IMR-90 (cell line): Measurements from ENCODE around the gene SNAP29. TPM values are rescaled to one million over a fixed set of nuclear protein-coding genes. Genes with fewer than 3 reads are reported as not detected.

Experiments
- ATAC-seq: fragments of 200-7000 bp; cut with Tn5 transposase; 2 replicates; pipeline ENCODE4 v1.9.1; 2020; ENCODE audit warnings: low read depth, mild to moderate bottlenecking, moderate library complexity
- BruUV-seq: library from RNA; stranded (reverse); fragments of 400-500 nt; replicated peaks from 2 replicates; lab custom pipeline; 2021; lab: Mats Ljungman, UMichigan
- CTCF ChIA-PET: fragments of 300-600 bp; formaldehyde crosslinking; extraction: SDS; loops from one replicate; lab custom pipeline; 2021; ENCODE audit warnings: antibody characterized with exemption; lab: Yijun Ruan, JAX
- POLR2A ChIA-PET: fragments of 300-600 bp; sonication (Branson Sonifier 250); formaldehyde crosslinking; loops from one replicate; lab custom pipeline; 2022; ENCODE audit warnings: antibody characterized with exemption; ENCODE audit not compliant: unreplicated experiment; lab: Charles Lee
- DNase-seq: peaks from one replicate; pipeline ENCODE4 v3.0.0; 2013
- H2AFZ ChIP-seq: replicated peaks from 2 replicates; pipeline ENCODE3; 2013; ENCODE audit warnings: low read length, mild to moderate bottlenecking; ENCODE audit not compliant: poor library complexity
- H2AK5ac ChIP-seq: 2 replicates; pipeline ENCODE4 v1.6.1; 2013; ENCODE audit warnings: low read depth, low read length, inconsistent platforms
- H2AK9ac ChIP-seq: replicated peaks from 2 replicates; pipeline ENCODE3; 2013; ENCODE audit warnings: mild to moderate bottlenecking, low read depth, low read length, moderate library complexity; ENCODE audit not compliant: poor library complexity
- H2BK120ac ChIP-seq: 2 replicates; pipeline ENCODE4 v1.6.1; 2013; ENCODE audit warnings: low read depth, low read length, inconsistent platforms
- H2BK15ac ChIP-seq: 3 replicates; pipeline ENCODE4 v1.6.1; 2013; ENCODE audit warnings: low read depth, low read length, inconsistent platforms
- H2BK20ac ChIP-seq: 2 replicates; pipeline ENCODE4 v1.6.1; 2013; ENCODE audit warnings: low read depth, mild to moderate bottlenecking, inconsistent platforms, low read length, moderate library complexity
- H2BK5ac ChIP-seq: 2 replicates; pipeline ENCODE4 v1.6.1; 2013; ENCODE audit warnings: mild to moderate bottlenecking, low read depth, low read length, inconsistent platforms; ENCODE audit not compliant: poor library complexity, severe bottlenecking
- H3K14ac ChIP-seq: replicated peaks from 2 replicates; pipeline ENCODE4 v1.6.1; 2013; ENCODE audit warnings: low read depth, low read length, inconsistent platforms
- H3K18ac ChIP-seq: 2 replicates; pipeline ENCODE4 v1.6.1; 2013; ENCODE audit warnings: low read depth, low read length, control low read depth
- H3K23ac ChIP-seq: 2 replicates; pipeline ENCODE4 v1.6.1; 2013; ENCODE audit warnings: low read depth, low read length, inconsistent platforms
- H3K27ac ChIP-seq: 2 replicates; pipeline ENCODE4 v1.5.1; 2013; ENCODE audit warnings: mild to moderate bottlenecking, control low read depth, low read length; ENCODE audit not compliant: insufficient read depth
- H3K27me3 ChIP-seq: 2 replicates; pipeline ENCODE4 v1.6.1; 2013; ENCODE audit warnings: low read length; ENCODE audit not compliant: control insufficient read depth, insufficient read depth
- H3K36me3 ChIP-seq: 2 replicates; pipeline ENCODE4 v1.6.1; 2013; ENCODE audit warnings: low read length, mixed read lengths; ENCODE audit not compliant: control insufficient read depth, insufficient read depth
- H3K4ac ChIP-seq: 2 replicates; pipeline ENCODE4 v1.6.1; 2013; ENCODE audit warnings: low read depth, low read length, inconsistent platforms
- H3K4me1 ChIP-seq: 2 replicates; pipeline ENCODE4 v1.6.1; 2013; ENCODE audit warnings: low read length, mixed read lengths; ENCODE audit not compliant: control insufficient read depth, insufficient read depth
- H3K4me2 ChIP-seq: 2 replicates; pipeline ENCODE4 v1.6.1; 2013; ENCODE audit warnings: low read depth, mild to moderate bottlenecking, control low read depth, low read length, moderate library complexity
- H3K4me3 ChIP-seq: 2 replicates; pipeline ENCODE4 v1.5.1; 2013; ENCODE audit warnings: low read depth, mild to moderate bottlenecking, control low read depth, low read length, moderate library complexity; ENCODE audit not compliant: insufficient read depth
- H3K56ac ChIP-seq: 2 replicates; pipeline ENCODE4 v1.6.1; 2013; ENCODE audit warnings: low read length, inconsistent platforms; ENCODE audit not compliant: insufficient read depth; ENCODE audit errors: extremely low read depth
- H3K79me1 ChIP-seq, 2 experiments: 2 replicates each; pipeline ENCODE4 v1.6.1; 2013; ENCODE audit warnings: low read length in 2 of 2, inconsistent platforms in 1 of 2, low read depth in 1 of 2
- H3K9ac ChIP-seq: 2 replicates; pipeline ENCODE4 v1.6.1; 2013; ENCODE audit warnings: low read depth, low read length, control low read depth
- H3K9me1 ChIP-seq: 2 replicates; pipeline ENCODE4 v1.6.1; 2013; ENCODE audit warnings: low read length, inconsistent platforms; ENCODE audit not compliant: insufficient read depth
- H3K9me3 ChIP-seq: 2 replicates; pipeline ENCODE4 v1.6.1; 2013; ENCODE audit warnings: low read length; ENCODE audit not compliant: control insufficient read depth, insufficient read depth
- H4K20me1 ChIP-seq: 2 replicates; pipeline ENCODE4 v1.6.1; 2013; ENCODE audit warnings: low read length, inconsistent platforms; ENCODE audit not compliant: insufficient read depth
- H4K5ac ChIP-seq: 2 replicates; pipeline ENCODE4 v1.6.1; 2013; ENCODE audit warnings: mild to moderate bottlenecking, low read depth, low read length, control low read depth
- H4K8ac ChIP-seq, 2 experiments: 2 replicates each; pipeline ENCODE4 v1.6.1; 2013; ENCODE audit warnings: low read depth in 2 of 2, low read length in 2 of 2, control low read depth in 1 of 2, inconsistent platforms in 1 of 2
- H4K91ac ChIP-seq: 2 replicates; pipeline ENCODE4 v1.6.1; 2013; ENCODE audit warnings: low read depth, low read length, inconsistent platforms; ENCODE audit not compliant: insufficient read depth
- BHLHE40 ChIP-seq: fragments of 150-350 bp; IDR thresholded peaks from 2 replicates; pipeline ENCODE4 v1.6.1; 2016; ENCODE audit warnings: mild to moderate bottlenecking, low read depth, low read length
- CEBPB ChIP-seq: IDR thresholded peaks from 2 replicates; pipeline ENCODE4 v1.6.1; 2012; ENCODE audit warnings: low read depth, low read length, improper control_type of control experiment
- CHD1 ChIP-seq: IDR thresholded peaks from 2 replicates; pipeline ENCODE4 v1.6.1; 2012; ENCODE audit warnings: low read depth, low read length, improper control_type of control experiment
- FOS ChIP-seq: fragments of 150-350 bp; IDR thresholded peaks from 2 replicates; pipeline ENCODE4 v1.6.1; 2016; ENCODE audit warnings: low read depth, low read length
- MAFK ChIP-seq: IDR thresholded peaks from 2 replicates; pipeline ENCODE4 v1.6.1; 2012; ENCODE audit warnings: low read depth, low read length, improper control_type of control experiment
- MAZ ChIP-seq: IDR thresholded peaks from 2 replicates; pipeline ENCODE4 v1.6.1; 2012; ENCODE audit warnings: low read depth, mild to moderate bottlenecking, low read length, improper control_type of control experiment, moderate library complexity, borderline replicate concordance
- NFE2L2 ChIP-seq: fragments of 150-350 bp; IDR thresholded peaks from 2 replicates; pipeline ENCODE4 v1.6.1; 2016; ENCODE audit warnings: low read depth, mild to moderate bottlenecking, low read length
- POLR2A ChIP-seq: IDR thresholded peaks from 2 replicates; pipeline ENCODE4 v1.6.1; 2012; ENCODE audit warnings: mild to moderate bottlenecking, low read depth, low read length
- RAD21 ChIP-seq: IDR thresholded peaks from 2 replicates; pipeline ENCODE4 v1.6.1; 2012; ENCODE audit warnings: low read length, improper control_type of control experiment
- RCOR1 ChIP-seq: IDR thresholded peaks from 2 replicates; pipeline ENCODE4 v1.6.1; 2012; ENCODE audit warnings: mild to moderate bottlenecking, low read length, improper control_type of control experiment; ENCODE audit not compliant: insufficient replicate concordance
- RFX5 ChIP-seq: IDR thresholded peaks from 2 replicates; pipeline ENCODE4 v1.8.0; 2012; ENCODE audit warnings: low read depth, mild to moderate bottlenecking, low read length, moderate library complexity
- SMC3 ChIP-seq: fragments of 150-350 bp; IDR thresholded peaks from 2 replicates; pipeline ENCODE4 v1.6.1; 2016; ENCODE audit warnings: low read depth, mild to moderate bottlenecking, antibody characterized with exemption, low read length, moderate library complexity
- WGBS, 2 experiments: methylation state at CpG; one replicate each; pipeline versions ENCODE4 v1.1.5 to v1.1.7; 2013; ENCODE audit warnings: missing lambda C conversion rate in 2 of 2; ENCODE audit not compliant: insufficient read length in 1 of 2; ENCODE audit errors: extremely low coverage in 2 of 2; 5-methylcytosine and 5-hydroxymethylcytosine counted together
- dilution Hi-C: fragments of 300-500 bp; cut with HindIII; formaldehyde crosslinking; loops from one replicate; pipeline ENCODE4 v1.14.3; 2018; ENCODE audit warnings: low sequenced_read_pairs; ENCODE audit not compliant: unreplicated experiment
- in situ Hi-C: fragments of 300-500 bp; cut with MboI; formaldehyde crosslinking; loops from 3 replicates; pipeline ENCODE4 v1.14.3; 2019; ENCODE audit warnings: low sequenced_read_pairs, inconsistent platforms, mixed read lengths
- intact Hi-C: fragments of 100-400 bp; cut with micrococcal nuclease; formaldehyde crosslinking; loops from 2 replicates; pipeline ENCODE4 v1.10.0; 2022
- polyA plus RNA-seq, 3 experiments: library from polyadenylated mRNA; depleted of rRNA; stranded (reverse); fragments of >200 nt; gene quantifications; 2 replicates each; pipeline ENCODE4 v1.2.3, GENCODE V29; 2012; ENCODE audit warnings: low replicate concordance in 1 of 3
- total RNA-seq: library from RNA; depleted of rRNA; stranded (reverse); fragments of >200 nt; gene quantifications from 2 replicates; pipeline ENCODE4 v1.2.3, GENCODE V29; 2012
- TF ChIP-seq, protein P1 (sequence below): conservative IDR thresholded peaks from 2 replicates; pipeline ENCODE4 v1.5.1; 2012; ENCODE audit warnings: mild to moderate bottlenecking, low read depth, low read length, improper control_type of control experiment
- TF ChIP-seq, protein P2 (sequence below): fragments of 150-350 bp; IDR thresholded peaks from 2 replicates; pipeline ENCODE4 v1.6.1; 2016; ENCODE audit warnings: low read depth, mild to moderate bottlenecking, low read length, moderate library complexity, borderline replicate concordance

Gene SNAP29
- total and polyA plus RNA-seq, 2 of the 4 experiments (the other 2 are of a cell fraction): 10.6 to 29.5 TPM

DNA sequence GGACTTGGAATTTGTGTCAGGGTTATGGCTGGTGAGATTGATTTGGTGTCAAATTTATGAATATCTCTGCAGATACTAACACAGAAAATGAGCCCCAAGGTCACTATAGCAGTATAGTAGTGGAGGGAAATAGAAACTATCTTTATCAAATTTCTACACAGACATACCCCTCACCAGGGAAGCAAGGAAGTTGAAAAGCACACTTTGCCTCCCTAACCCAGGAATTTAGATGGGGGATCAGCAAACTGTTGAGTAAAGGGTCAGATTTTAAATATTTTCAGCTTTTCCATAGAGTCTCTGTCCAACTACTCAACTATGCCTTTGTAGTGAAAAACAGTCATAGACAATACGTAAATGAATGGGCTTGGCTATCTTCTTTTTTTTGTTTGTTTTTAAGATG lies 71.2 kb downstream of the SNAP29 start:
- H2AK9ac ChIP-seq: no peak overlapping the region
- in situ Hi-C loops (no loop called here), dilution Hi-C loops (no loop called here), intact Hi-C loops (no loop called here)
- no peak overlapping the region for H2BK120ac ChIP-seq
- peaks cover 9 to 66% of the 10 kb centered on the region in 2 experiments for H3K79me1 ChIP-seq
- H2BK5ac ChIP-seq: no peak overlapping the region
- peaks cover 9% of the 10 kb centered on the region for H3K36me3 ChIP-seq
- H3K23ac ChIP-seq: no peak overlapping the region
- no peak overlapping the region for H3K4me3 ChIP-seq
- peaks cover 3% of the 10 kb centered on the region for H3K4me1 ChIP-seq
- H2AK5ac ChIP-seq: no peak overlapping the region
- H4K8ac ChIP-seq: no peak overlapping the region
- BruUV-seq: no TSS peak
- ChIA-PET POLR2A (no interaction called here), CTCF (no interaction called here)
- ATAC-seq (no peak), DNase-seq (no peak)
- H4K5ac ChIP-seq: no peak overlapping the region
- H3K56ac ChIP-seq: no peak overlapping the region
- no CpG with 5 or more reads among the region's 1 CpG for WGBS, 2 experiments
- H3K9me3 ChIP-seq: no peaks in the 10 kb centered on the region
- H3K14ac ChIP-seq: no peak overlapping the region
- H4K91ac ChIP-seq: no peak overlapping the region
- H3K4ac ChIP-seq: no peak overlapping the region
- TF ChIP-seq RFX5 (no peak), CEBPB (no peak), MAZ (no peak), RCOR1 (no peak), BHLHE40 (no peak), NFE2L2 (no peak), SMC3 (no peak), MAFK (no peak), RAD21 (no peak), FOS (no peak), CHD1 (no peak), POLR2A (no peak)
- TF ChIP-seq, protein P1, sequence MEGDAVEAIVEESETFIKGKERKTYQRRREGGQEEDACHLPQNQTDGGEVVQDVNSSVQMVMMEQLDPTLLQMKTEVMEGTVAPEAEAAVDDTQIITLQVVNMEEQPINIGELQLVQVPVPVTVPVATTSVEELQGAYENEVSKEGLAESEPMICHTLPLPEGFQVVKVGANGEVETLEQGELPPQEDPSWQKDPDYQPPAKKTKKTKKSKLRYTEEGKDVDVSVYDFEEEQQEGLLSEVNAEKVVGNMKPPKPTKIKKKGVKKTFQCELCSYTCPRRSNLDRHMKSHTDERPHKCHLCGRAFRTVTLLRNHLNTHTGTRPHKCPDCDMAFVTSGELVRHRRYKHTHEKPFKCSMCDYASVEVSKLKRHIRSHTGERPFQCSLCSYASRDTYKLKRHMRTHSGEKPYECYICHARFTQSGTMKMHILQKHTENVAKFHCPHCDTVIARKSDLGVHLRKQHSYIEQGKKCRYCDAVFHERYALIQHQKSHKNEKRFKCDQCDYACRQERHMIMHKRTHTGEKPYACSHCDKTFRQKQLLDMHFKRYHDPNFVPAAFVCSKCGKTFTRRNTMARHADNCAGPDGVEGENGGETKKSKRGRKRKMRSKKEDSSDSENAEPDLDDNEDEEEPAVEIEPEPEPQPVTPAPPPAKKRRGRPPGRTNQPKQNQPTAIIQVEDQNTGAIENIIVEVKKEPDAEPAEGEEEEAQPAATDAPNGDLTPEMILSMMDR: no peak
- TF ChIP-seq, protein P2, sequence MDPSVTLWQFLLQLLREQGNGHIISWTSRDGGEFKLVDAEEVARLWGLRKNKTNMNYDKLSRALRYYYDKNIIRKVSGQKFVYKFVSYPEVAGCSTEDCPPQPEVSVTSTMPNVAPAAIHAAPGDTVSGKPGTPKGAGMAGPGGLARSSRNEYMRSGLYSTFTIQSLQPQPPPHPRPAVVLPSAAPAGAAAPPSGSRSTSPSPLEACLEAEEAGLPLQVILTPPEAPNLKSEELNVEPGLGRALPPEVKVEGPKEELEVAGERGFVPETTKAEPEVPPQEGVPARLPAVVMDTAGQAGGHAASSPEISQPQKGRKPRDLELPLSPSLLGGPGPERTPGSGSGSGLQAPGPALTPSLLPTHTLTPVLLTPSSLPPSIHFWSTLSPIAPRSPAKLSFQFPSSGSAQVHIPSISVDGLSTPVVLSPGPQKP: no peak
- no peak overlapping the region for H2BK20ac ChIP-seq
- no peak overlapping the region for H3K18ac ChIP-seq
- H2AFZ ChIP-seq: no peak overlapping the region
- peaks cover 97% of the 10 kb centered on the region for H4K20me1 ChIP-seq
- no peak overlapping the region for H2BK15ac ChIP-seq
- H3K9me1 ChIP-seq: peaks cover 18% of the 10 kb centered on the region
- H3K4me2 ChIP-seq: no peak overlapping the region
- no peak overlapping the region for H3K27ac ChIP-seq
- H3K27me3 ChIP-seq: no peaks in the 10 kb centered on the region
- no peak overlapping the region for H3K9ac ChIP-seq
